Naive B cell (primary cell): ENCODE results near the gene ANAPC10. TPM values are rescaled to one million over a fixed set of nuclear protein-coding genes. Genes with fewer than 3 reads are reported as not detected.
"Not testable (repeated sequence)": the region's sequence is repeated elsewhere in the genome, so short reads cannot be mapped to it uniquely, and the experiment has no call there.

ENCODE experiments used
- ATAC-seq, 2 donors: fragments of 150-1000 bp; cut with Tn5 transposase; 2 replicates each; pipeline ENCODE4 v1.10.0; 2021; ENCODE audit warnings: low read depth in 2 of 2, mild to moderate bottlenecking in 2 of 2, moderate library complexity in 2 of 2
- DNase-seq: peaks from one replicate; pipeline ENCODE4 v3.0.0; 2022
- H3K27ac Mint-ChIP-seq, 6 donors: one replicate each; pipeline ENCODE4 v1.8.0; 2020 to 2022; ENCODE audit warnings: mild to moderate bottlenecking in 6 of 6, mixed read lengths in 6 of 6, moderate library complexity in 5 of 6, inconsistent platforms in 2 of 6
- H3K27me3 Mint-ChIP-seq, 3 donors: one replicate each; pipeline ENCODE4 v1.8.0; 2021 to 2022; ENCODE audit warnings: mixed read lengths in 3 of 3, mild to moderate bottlenecking in 1 of 3
- H3K36me3 Mint-ChIP-seq, 2 donors: one replicate each; pipeline ENCODE4 v1.8.0; 2020 to 2022; ENCODE audit warnings: mixed read lengths in 2 of 2, inconsistent platforms in 1 of 2, mild to moderate bottlenecking in 1 of 2
- H3K4me1 Mint-ChIP-seq, 3 donors: one replicate each; pipeline ENCODE4 v1.8.0; 2020 to 2022; ENCODE audit warnings: mixed read lengths in 3 of 3, inconsistent platforms in 1 of 3, mild to moderate bottlenecking in 1 of 3, moderate library complexity in 1 of 3
- H3K4me3 Mint-ChIP-seq, 8 donors: one replicate each; pipeline ENCODE4 v1.8.0; 2020 to 2022; ENCODE audit warnings: mild to moderate bottlenecking in 8 of 8, mixed read lengths in 8 of 8, moderate library complexity in 8 of 8, inconsistent platforms in 2 of 8
- H3K9me3 Mint-ChIP-seq, 7 donors: one replicate each; pipeline ENCODE4 v1.8.0; 2020 to 2022; ENCODE audit warnings: mixed read lengths in 7 of 7, mild to moderate bottlenecking in 5 of 7, inconsistent platforms in 2 of 7, moderate library complexity in 1 of 7
- polyA plus RNA-seq, 6 donors: library from polyadenylated mRNA; unstranded; fragments of 300-500 nt; fragmentation: Illumina TruSeq; gene quantifications; one replicate each; pipeline ENCODE4 v1.2.3, GENCODE V29; 2021; ENCODE audit warnings: low read depth in 6 of 6

Gene ANAPC10
- 10 to 100 TPM; 26.8 to 60.9 (median 41.2) TPM for polyA plus RNA-seq

GRCh38 chr4:145097821-145098674 lies at the start of gene ANAPC10, which contains the start of gene ABCE1:
Gene ANAPC10, minus strand, starts transcription at chr4:145098196. Its CDS starts 2,097 bp downstream, at chr4:145096099.
Gene ABCE1, plus strand, starts transcription at chr4:145098311. Its CDS starts 6,102 bp downstream, at chr4:145104413.
- peak within 1 kb of the TSS; percentile 94 to 100 (median 98) for H3K27ac Mint-ChIP-seq
- ATAC-seq (peak; percentile 88 to 89), DNase-seq (peak; percentile 95)
- H3K36me3 Mint-ChIP-seq = peaks cover 15 to 25% of the 10 kb centered on the region in 2 donors
- H3K4me1 Mint-ChIP-seq = peaks cover 28 to 44% (median 29%) of the 10 kb centered on the region in 3 donors
- peaks cover 0 to 13% (median 5%) of the 10 kb centered on the region in 7 donors for H3K9me3 Mint-ChIP-seq
- H3K27me3 Mint-ChIP-seq = no peaks in the 10 kb centered on the region
- peak within 1 kb of the TSS; percentile 90 to 99 (median 97) for H3K4me3 Mint-ChIP-seq

- H3K27me3 Mint-ChIP-seq, DNase-seq, H3K9me3 Mint-ChIP-seq: not testable (repeated sequence)
- H3K36me3 Mint-ChIP-seq = peaks cover 20 to 33% of the 10 kb centered on the region in 2 donors
- peak overlapping the region in 1 of 8 donors; percentile 32 for H3K4me3 Mint-ChIP-seq
- H3K4me1 Mint-ChIP-seq = peaks cover 7 to 33% (median 16%) of the 10 kb centered on the region in 3 donors
- H3K27ac Mint-ChIP-seq = peak overlapping the region in 1 of 6 donors; percentile 44
- ATAC-seq = peak in 1 of 2 donors; percentile 32
These were observed 38.2 kb upstream of the ANAPC10 start for GRCh38 chr4:145136219-145136618.

- Mint-ChIP-seq H3K9me3 (no peaks in the 10 kb centered on the region), H3K4me1 (peaks cover 11 to 34% (median 22%) of the 10 kb centered on the region in 3 donors), H3K27ac (peak overlapping the region; percentile 45 to 98 (median 76)), H3K4me3 (peak overlapping the region in 4 of 8 donors; percentile 13 to 75 (median 50)), H3K36me3 (peaks cover 5 to 15% of the 10 kb centered on the region in 2 donors), H3K27me3 (no peaks in the 10 kb centered on the region)
- peak; percentile 3 for DNase-seq
- peak; percentile 87 for ATAC-seq
These were observed 34.6 kb upstream of the ANAPC10 start for GRCh38 chr4:145132511-145133098.

GRCh38 chr4:145131848-145132247 lies 33.9 kb upstream of the ANAPC10 start:
- H3K36me3 Mint-ChIP-seq = peaks cover under 1 to 11% of the 10 kb centered on the region in 2 donors
- peak overlapping the region in 5 of 6 donors; percentile 26 to 94 (median 65) for H3K27ac Mint-ChIP-seq
- H3K4me3 Mint-ChIP-seq = no peak overlapping the region

GRCh38 chr4:145130788-145131399 lies 32.9 kb upstream of the ANAPC10 start:
- H3K27ac Mint-ChIP-seq = peak overlapping the region in 3 of 6 donors; percentile 67 to 90 (median 81)
- H3K4me1 Mint-ChIP-seq = peaks cover 14 to 25% (median 18%) of the 10 kb centered on the region in 3 donors
- no peaks in the 10 kb centered on the region for H3K9me3 Mint-ChIP-seq
- H3K4me3 Mint-ChIP-seq = no peak overlapping the region
- no peaks in the 10 kb centered on the region for H3K27me3 Mint-ChIP-seq
- DNase-seq = no peak
- peaks cover 5 to 18% of the 10 kb centered on the region in 2 donors for H3K36me3 Mint-ChIP-seq
- ATAC-seq = no peak

More at GRCh38 chr4:145131848-145132247, 33.9 kb upstream of the ANAPC10 start:
- Mint-ChIP-seq H3K4me1 (peaks cover 11 to 29% (median 22%) of the 10 kb centered on the region in 3 donors), H3K9me3 (no peaks in the 10 kb centered on the region), H3K27me3 (no peaks in the 10 kb centered on the region)
- no peak for DNase-seq
- no peak for ATAC-seq

- Mint-ChIP-seq H3K27me3 (no peaks in the 10 kb centered on the region), H3K27ac (peak overlapping the region in 4 of 6 donors; percentile 1 to 81 (median 38)), H3K4me3 (no peak overlapping the region), H3K9me3 (no peaks in the 10 kb centered on the region), H3K4me1 (peaks cover 13 to 20% (median 14%) of the 10 kb centered on the region in 3 donors), H3K36me3 (peaks cover 5 to 18% of the 10 kb centered on the region in 2 donors)
- ATAC-seq = no peak
- no peak for DNase-seq
These were observed 32.1 kb upstream of the ANAPC10 start for GRCh38 chr4:145130130-145130529.

- H3K4me1 Mint-ChIP-seq = peaks cover 0 to 7% (median 5%) of the 10 kb centered on the region in 3 donors
- DNase-seq (no peak), ATAC-seq (no peak)
- H3K9me3 Mint-ChIP-seq = no peaks in the 10 kb centered on the region
- H3K27me3 Mint-ChIP-seq = no peaks in the 10 kb centered on the region
- peaks cover 10 to 18% of the 10 kb centered on the region in 2 donors for H3K36me3 Mint-ChIP-seq
- H3K27ac Mint-ChIP-seq = no peak overlapping the region
- H3K4me3 Mint-ChIP-seq = no peak overlapping the region
These were observed 27.4 kb upstream of the ANAPC10 start for GRCh38 chr4:145125396-145125795.

GRCh38 chr4:145108128-145108527 lies 10.1 kb upstream of the ANAPC10 start:
- Mint-ChIP-seq H3K36me3 (peaks cover 0 to 25% of the 10 kb centered on the region in 2 donors), H3K27me3 (no peaks in the 10 kb centered on the region), H3K4me1 (peaks cover 0 to 12% (median 3%) of the 10 kb centered on the region in 3 donors), H3K9me3 (no peaks in the 10 kb centered on the region), H3K27ac (peak overlapping the region in 1 of 6 donors; percentile 42), H3K4me3 (no peak overlapping the region)
- ATAC-seq (no peak), DNase-seq (no peak)

- Mint-ChIP-seq H3K36me3 (peaks cover 0 to 15% of the 10 kb centered on the region in 2 donors), H3K4me1 (peaks cover 0 to 12% (median 3%) of the 10 kb centered on the region in 3 donors), H3K27ac (peak overlapping the region in 1 of 6 donors; percentile 29), H3K27me3 (no peaks in the 10 kb centered on the region), H3K4me3 (no peak overlapping the region), H3K9me3 (no peaks in the 10 kb centered on the region)
- DNase-seq = no peak
- ATAC-seq = no peak
These were observed 9.1 kb upstream of the ANAPC10 start for GRCh38 chr4:145107126-145107525.

GRCh38 chr4:145103496-145103895 lies 5.5 kb upstream of the ANAPC10 start:
- ATAC-seq = no peak
- H3K9me3 Mint-ChIP-seq = no peaks in the 10 kb centered on the region
- DNase-seq = no peak
- no peaks in the 10 kb centered on the region for H3K27me3 Mint-ChIP-seq
- peaks cover 10 to 24% (median 14%) of the 10 kb centered on the region in 3 donors for H3K4me1 Mint-ChIP-seq
- H3K36me3 Mint-ChIP-seq = no peaks in the 10 kb centered on the region
- peak overlapping the region in 3 of 6 donors; percentile 45 to 88 (median 78) for H3K27ac Mint-ChIP-seq
- H3K4me3 Mint-ChIP-seq = peak overlapping the region in 3 of 8 donors; percentile 2 to 34 (median 13)

- H3K27ac Mint-ChIP-seq = no peak overlapping the region
- no peaks in the 10 kb centered on the region for H3K36me3 Mint-ChIP-seq
- H3K9me3 Mint-ChIP-seq = no peaks in the 10 kb centered on the region
- ATAC-seq (no peak), DNase-seq (no peak)
- peaks cover 10 to 30% (median 14%) of the 10 kb centered on the region in 3 donors for H3K4me1 Mint-ChIP-seq
- H3K4me3 Mint-ChIP-seq = no peak overlapping the region
- no peaks in the 10 kb centered on the region for H3K27me3 Mint-ChIP-seq
These were observed 4.6 kb upstream of the ANAPC10 start for GRCh38 chr4:145102619-145103018.

- ATAC-seq (no peak), DNase-seq (no peak)
- Mint-ChIP-seq H3K9me3 (no peaks in the 10 kb centered on the region), H3K27me3 (no peaks in the 10 kb centered on the region), H3K36me3 (no peaks in the 10 kb centered on the region), H3K4me3 (no peak overlapping the region), H3K27ac (no peak overlapping the region), H3K4me1 (peaks cover 14 to 41% (median 14%) of the 10 kb centered on the region in 3 donors)
These were observed 3.1 kb upstream of the ANAPC10 start for GRCh38 chr4:145101091-145101490.

- ATAC-seq (no peak), DNase-seq (peak; percentile 12)
- peaks cover under 1 to 10% of the 10 kb centered on the region in 2 donors for H3K36me3 Mint-ChIP-seq
- no peaks in the 10 kb centered on the region for H3K9me3 Mint-ChIP-seq
- H3K4me1 Mint-ChIP-seq = peaks cover 22 to 49% (median 23%) of the 10 kb centered on the region in 3 donors
- peak overlapping the region; percentile 8 to 99 (median 80) for H3K27ac Mint-ChIP-seq
- no peaks in the 10 kb centered on the region for H3K27me3 Mint-ChIP-seq
- peak overlapping the region; percentile 42 to 98 (median 96) for H3K4me3 Mint-ChIP-seq
These were observed 1.7 kb upstream of the ANAPC10 start for GRCh38 chr4:145099653-145100052.
